PC-3 (cell line): ENCODE data around the gene LGALS9B.
"Not testable (repeated sequence)": the region's sequence is repeated elsewhere in the genome, so short reads cannot be mapped to it uniquely, and the experiment has no call there.

Experiments used
- EZH2 ChIP-seq: fragments of 300-600 bp; sonication (generic); IDR thresholded peaks from one replicate; pipeline ENCODE4 v1.6.1; 2017; ENCODE audit warnings: antibody characterized with exemption, mild to moderate bottlenecking, low read length; ENCODE audit not compliant: unreplicated experiment
- TF ChIP-seq, protein P1 (sequence below): fragments of 300-600 bp; sonication (generic); conservative IDR thresholded peaks from 2 replicates; pipeline ENCODE4 v1.5.1; 2017; ENCODE audit warnings: antibody characterized with exemption, low read depth, mild to moderate bottlenecking, low read length

DNA sequence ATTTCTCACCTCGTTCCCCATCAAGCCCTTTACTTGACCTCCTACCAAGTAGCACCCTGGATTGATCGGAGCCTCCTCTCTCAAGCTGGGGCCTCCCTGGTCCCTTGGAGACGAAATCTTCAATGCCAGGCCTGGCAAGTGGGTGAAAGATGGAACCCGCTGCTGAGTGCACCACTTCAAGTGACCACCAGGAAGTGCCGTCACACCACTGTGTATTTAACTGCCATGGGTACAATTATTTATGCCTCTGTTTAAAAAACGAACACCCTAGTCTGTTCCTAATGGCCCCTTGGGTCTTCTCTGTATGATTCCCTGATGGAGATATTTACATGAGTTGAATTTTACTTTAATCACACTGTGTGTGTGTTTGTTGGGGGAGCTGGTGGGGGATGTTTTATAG lies 20.4 kb downstream of the LGALS9B start:
- TF ChIP-seq EZH2, result not testable (repeated sequence)
- TF ChIP-seq, protein P1, sequence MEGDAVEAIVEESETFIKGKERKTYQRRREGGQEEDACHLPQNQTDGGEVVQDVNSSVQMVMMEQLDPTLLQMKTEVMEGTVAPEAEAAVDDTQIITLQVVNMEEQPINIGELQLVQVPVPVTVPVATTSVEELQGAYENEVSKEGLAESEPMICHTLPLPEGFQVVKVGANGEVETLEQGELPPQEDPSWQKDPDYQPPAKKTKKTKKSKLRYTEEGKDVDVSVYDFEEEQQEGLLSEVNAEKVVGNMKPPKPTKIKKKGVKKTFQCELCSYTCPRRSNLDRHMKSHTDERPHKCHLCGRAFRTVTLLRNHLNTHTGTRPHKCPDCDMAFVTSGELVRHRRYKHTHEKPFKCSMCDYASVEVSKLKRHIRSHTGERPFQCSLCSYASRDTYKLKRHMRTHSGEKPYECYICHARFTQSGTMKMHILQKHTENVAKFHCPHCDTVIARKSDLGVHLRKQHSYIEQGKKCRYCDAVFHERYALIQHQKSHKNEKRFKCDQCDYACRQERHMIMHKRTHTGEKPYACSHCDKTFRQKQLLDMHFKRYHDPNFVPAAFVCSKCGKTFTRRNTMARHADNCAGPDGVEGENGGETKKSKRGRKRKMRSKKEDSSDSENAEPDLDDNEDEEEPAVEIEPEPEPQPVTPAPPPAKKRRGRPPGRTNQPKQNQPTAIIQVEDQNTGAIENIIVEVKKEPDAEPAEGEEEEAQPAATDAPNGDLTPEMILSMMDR, result peak; percentile 20; the same call in 1 of the 2 replicates
